Forelimb muscle (tissue), 1 donor: Measurements from ENCODE around the gene NOX3. TPM values are rescaled to one million over a fixed set of nuclear protein-coding genes. Genes with fewer than 3 reads are reported as not detected.
"Not testable (repeated sequence)": the region's sequence is repeated elsewhere in the genome, so short reads cannot be mapped to it uniquely, and the experiment has no call there.

ENCODE experiments used
- DNase-seq: peaks from one replicate; pipeline ENCODE4 v3.0.0-alpha.2; 2013; ENCODE audit warnings: low read depth
- polyA plus RNA-seq: library from polyadenylated mRNA; unstranded; fragments of 120-200 nt; gene quantifications from one replicate; pipeline ENCODE4 v1.2.1, GENCODE V29; 2013; ENCODE audit not compliant: insufficient read length

The NOX3 gene
- polyA plus RNA-seq, 1 donor, result not detected

- DNase-seq, result no peak
Measured at GRCh38 chr6:155372256-155372655, 83.4 kb downstream of the NOX3 start.

DNA sequence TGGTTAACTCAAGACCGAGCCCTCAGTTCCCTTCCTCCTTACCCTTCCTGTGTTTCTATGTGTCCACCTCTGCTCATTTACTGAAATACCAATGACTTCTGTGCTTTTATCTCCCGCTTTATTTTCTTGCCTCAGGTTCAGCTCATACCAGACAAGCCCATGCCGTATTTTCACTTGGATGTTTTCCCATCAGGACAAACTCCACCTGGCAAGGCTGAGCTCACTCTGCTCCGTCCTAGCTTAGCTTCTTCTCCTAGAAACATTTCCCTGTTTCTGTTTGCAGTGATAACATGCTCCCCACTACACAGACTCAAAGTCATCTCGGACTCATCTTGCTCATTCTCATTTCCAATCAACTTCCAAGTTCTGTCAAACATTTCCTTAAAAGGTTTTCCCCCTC, 84.4 kb downstream of the NOX3 start:
- DNase-seq, result no peak

- no peak for DNase-seq
Measured at GRCh38 chr6:155366325-155366724, 89.3 kb downstream of the NOX3 start.

GRCh38 chr6:155364844-155365437, 90.7 kb downstream of the NOX3 start:
- no peak for DNase-seq

GRCh38 chr6:155364021-155364420, 91.6 kb downstream of the NOX3 start:
- DNase-seq, result not testable (repeated sequence)

DNA sequence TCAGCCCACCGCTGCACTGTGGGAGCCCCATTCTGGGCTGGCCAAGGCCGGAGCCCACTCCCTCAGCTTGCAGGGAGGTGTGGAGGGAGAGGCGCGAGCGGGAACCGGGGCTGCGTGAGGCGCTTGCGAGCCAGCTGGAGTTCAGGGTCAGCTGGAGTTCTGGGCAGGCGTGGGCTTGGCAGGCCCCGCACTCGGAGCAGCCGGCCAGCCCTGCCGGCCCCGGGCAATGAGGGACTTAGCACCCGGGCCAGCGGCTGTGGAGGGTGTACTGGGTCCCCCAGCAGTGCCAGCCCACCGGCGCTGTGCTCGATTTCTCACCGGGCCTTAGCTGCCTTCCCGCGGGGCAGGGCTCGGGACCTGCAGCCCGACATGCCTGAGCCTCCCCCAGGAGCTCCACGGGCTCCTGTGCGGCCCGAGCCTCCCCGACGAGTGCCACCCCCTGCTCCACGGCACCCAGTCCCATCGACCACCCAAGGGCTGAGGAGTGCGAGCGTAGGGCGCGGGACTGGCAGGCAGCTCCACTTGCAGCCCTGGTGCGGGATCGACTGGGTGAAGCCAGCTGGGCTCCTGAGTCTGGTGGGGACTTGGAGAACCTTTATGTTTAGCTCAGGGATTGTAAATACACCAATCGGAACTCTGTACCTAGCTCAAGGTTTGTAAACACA, 92.5 kb downstream of the NOX3 start:
- not testable (repeated sequence) for DNase-seq

DNA sequence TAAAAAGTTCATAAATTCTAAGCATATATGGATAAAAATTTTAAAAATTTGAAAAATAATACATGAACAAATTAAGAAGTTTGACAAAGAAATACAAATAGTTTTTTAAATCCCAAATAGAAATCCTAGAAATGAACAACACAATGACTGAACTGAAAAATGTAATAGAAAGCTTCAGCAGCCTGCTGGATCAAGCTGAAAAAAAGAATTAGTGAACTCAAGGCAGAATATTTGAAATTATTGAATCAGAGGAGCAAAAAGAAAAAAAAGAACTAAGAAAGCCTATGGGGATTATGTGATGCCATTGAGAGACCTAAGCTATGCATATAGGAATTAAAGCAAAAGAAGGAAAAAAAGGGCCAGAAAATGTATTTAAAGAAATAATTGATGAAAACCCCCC, 101.5 kb downstream of the NOX3 start:
- no peak for DNase-seq

DNA sequence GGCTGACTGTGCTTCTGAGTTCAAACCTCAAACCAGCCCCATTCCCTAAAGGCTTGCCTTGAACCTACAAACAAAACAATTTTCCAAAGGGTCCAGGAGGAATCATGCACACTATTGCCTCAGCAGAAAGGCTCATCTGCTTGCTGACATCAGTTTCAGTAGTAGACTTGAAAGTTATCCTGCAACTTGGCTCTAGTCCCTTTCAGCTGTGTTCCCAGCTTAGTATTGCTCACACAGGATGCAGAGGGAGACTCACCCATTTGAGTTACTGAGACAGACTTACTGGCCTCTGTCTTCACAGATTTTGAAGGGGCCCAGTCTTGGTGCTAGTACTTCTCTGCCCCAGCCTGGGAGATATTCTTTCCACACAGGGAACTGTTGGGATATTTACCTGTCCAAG, 102.8 kb downstream of the NOX3 start:
- no peak for DNase-seq

GRCh38 chr6:155352130-155352420, 103.6 kb downstream of the NOX3 start:
- no peak for DNase-seq

DNA sequence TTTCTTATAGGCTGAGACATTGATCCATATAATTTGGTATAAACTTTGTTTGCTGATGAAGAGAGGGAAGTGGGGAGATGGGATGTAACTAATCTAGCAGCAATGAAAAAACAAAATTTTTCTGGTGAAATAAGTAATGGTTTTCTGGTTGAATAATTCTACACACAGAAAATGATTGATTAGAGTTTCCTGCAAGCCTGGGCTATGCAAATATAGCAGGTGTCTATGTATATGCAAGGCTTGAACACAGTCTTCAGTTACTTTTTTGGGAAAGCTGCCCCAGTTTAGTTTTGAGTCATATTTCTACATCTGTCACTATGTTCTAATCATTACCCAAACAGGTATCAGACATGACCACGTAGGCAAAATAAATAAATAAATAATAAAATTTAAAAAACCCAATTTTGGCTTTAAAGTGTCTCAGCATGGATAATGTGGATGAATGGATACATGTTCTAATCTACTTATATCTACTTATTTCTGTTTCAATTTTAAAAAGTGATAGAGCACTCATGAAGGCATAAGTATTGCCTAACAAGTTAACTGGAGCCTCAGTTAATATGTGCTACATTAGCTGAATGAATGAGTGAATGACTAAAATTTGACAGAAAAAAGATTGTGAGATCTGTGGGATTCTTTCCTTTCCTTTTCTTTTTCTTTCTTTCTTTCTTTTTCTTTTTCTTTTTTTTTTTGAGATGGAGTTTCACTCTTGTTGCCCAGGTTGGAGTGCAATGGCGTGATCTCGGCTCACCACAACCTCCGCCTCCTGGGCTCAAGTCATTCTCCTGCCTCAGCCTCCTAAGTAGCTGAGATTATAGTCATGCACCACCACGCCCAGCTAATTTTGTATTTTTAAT, 104.1 kb downstream of the NOX3 start:
- DNase-seq, result no peak

- DNase-seq, result no peak
Measured at GRCh38 chr6:155349956-155350355, 105.7 kb downstream of the NOX3 start.

DNA sequence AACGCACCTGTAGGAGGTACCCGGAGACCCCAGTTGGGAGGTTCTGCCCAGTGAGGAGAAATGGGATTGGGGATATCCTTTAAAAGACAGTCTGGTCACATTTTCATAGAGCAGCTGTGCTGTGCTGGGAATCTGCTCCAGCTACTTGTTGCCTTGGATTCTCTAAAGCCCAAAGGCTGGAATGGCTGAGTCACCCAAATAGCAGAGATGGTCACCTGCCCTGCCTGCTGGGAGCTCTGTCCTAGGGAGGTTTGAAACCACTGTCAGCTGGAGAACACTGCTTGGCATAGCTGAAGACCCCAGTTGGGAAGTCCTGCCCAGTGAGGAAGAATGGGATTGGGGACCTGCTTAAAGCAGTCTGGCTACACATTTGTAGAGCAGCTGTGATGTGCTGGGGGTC, 106.5 kb downstream of the NOX3 start:
- no peak for DNase-seq

- DNase-seq, result no peak
Measured at GRCh38 chr6:155347800-155348199, 107.8 kb downstream of the NOX3 start.

DNA sequence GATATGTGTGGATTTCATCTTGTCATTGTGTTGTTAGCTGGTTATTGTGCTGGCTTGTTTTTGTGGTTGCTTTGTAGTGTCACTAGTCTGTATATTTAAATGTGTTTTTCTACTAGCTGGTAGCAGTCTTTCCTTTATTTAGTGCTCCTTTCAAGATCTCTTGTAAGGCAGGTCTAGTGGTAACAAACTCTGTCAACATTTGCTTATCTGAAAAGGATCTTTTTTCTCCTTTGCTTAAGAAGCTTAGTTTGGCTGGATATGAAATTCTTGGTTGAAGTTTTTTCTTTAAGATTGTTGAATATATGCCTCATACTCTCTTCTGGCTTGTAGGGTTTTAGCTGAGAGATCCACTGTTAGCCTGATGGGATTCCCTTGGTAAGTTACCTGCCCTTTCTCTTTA, 108.7 kb downstream of the NOX3 start:
- no peak for DNase-seq

Other genes starting within 250 kb of the NOX3 start
- gene CLDN20, start 191.8 kb downstream of the NOX3 start, polyA plus RNA-seq, result 0.76 TPM
- gene TFB1M, start 141.4 kb downstream of the NOX3 start, polyA plus RNA-seq, result 14.3 TPM